ENCODE measurements around the gene APPL2.
"Not testable (repeated sequence)": the region's sequence is repeated elsewhere in the genome, so short reads cannot be mapped to it uniquely, and the experiment has no call there.

The APPL2 gene

DNA sequence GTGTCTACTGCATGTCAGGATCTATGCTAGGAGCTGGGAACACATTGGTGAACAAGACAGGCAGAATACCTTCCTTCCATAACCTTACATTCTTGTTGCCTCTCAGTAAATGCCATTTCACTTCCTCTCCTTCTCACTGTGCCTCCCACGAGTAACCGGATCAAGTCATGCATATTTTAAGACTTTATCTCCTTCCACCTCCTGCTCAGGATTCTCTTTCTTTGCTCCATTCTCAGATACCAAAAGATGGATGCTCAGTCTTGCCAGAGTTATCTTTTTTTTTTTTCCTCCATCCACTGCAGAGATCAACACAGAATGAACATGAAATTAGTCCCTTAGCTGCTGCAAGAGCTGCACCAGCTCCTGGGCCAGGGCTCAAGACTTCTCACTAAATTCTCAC, 20.0 kb upstream of the APPL2 start:
- no peak for DNase-seq

DNA sequence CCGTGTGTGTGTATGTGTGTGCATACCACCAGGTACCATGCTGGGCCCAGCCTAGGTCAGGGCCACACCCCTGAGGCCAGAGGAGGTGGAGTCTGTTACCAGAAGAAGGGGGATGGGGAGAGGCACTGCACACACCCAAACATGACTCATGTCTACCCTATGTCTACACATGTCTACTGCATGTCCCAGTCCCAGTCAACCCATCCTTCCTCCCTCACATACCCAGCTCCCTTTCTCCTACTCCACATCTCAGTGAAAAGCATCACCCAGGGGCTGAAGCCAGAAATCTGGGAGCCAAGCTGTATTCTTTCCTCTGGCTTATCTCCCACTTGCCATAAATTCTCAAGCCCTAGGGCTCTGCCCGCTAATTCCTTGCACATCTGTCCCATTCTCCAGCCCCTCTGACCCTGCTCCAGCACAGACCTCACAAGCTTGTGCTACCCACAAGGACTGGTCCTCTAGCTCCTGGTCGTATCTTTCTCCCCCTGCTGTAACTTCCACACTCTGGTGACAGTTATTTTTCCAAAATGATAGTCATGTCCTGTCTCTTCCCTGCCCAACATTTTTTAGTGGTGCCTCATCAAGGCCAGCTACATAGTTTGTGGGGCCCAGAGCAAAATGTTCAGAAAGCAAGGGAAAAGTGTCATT, 18.0 kb upstream of the APPL2 start:
- no peak for DNase-seq

DNA sequence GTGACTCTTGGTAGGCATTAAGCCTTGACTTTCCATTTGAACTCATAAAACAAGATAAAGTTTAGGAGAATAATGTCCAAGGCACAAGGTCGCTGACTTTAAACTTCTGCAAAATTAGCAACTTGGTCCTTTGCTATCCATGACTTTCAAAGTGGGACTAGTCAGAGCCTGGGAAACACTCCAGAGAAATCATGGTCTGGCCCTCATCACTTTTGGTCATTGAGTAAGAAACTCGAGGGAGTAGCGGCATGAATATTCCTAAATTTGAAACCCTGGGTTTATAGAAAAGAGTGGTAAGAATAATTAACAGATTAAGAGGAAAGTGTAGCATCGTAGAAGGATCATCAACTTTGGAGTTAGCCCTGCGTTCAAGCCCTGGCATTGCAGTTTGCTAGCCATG, 16.9 kb upstream of the APPL2 start:
- DNase-seq = no peak

DNA sequence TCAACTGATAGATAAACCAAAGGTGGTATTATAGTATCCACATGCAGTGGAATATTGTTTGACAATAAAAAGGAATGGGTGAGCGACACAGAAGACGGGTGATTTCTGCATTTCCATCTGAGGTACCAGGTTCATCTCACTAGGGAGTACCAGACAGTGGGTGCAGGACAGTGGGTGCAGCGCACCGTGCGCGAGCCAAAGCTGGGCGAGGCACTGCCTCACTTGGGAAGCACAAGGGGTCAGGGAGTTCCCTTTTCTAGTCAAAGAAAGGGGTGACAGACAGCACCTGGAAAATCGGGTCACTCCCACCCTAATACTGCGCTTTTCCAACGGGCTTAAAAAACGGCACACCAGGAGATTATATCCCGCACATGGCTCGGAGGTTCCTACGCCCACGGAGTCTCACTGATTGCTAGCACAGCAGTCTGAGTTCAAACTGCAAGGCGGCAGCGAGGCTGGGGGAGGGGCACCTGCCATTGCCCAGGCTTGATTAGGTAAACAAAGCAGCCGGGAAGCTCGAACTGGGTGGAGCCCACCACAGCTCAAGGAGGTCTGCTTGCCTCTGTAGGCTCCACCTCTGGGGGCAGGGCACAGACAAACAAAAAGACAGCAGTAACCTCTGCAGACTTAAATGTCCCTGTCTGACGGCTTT, 9.9 kb upstream of the APPL2 start:
- DNase-seq = not testable (repeated sequence)

DNA sequence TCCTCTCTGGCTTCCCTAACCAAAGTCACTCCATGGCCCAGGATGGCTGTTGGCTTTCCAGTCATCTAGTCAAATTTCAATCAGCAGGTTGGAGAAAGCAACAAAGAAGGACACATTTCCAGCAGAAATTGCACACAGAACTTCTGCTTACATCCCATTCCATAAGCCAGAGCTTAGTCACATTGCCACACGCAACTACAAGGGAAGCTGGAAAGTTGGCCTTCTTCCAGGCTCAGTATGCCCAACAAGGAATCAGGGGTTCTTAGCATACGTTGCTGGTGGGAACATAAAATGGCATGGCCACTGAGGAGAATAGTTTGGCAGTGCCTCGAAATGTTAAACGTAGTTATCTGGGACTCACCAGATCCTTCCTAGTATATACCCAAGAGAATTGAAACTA, 9.3 kb upstream of the APPL2 start:
- DNase-seq = no peak

DNA sequence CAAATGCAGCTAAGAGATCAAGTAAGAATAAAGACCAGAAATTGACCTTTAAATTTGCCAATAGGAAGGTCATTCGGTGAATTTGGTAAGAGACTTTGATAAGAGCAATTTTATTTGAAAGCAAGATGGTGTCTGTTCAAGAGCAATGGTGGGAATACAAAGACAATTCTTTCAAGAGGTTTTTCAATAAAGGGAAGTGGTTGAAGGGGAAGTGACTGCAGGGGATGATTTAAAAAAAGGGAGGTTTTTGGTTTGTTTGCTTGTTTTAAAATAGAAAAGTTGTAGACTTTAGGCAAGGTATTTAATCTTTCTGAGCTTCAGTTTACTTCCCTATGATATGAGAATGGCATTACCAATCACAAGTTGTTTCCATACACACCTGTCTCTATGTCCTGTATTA, 4.3 kb upstream of the APPL2 start:
- no peak for DNase-seq

DNA sequence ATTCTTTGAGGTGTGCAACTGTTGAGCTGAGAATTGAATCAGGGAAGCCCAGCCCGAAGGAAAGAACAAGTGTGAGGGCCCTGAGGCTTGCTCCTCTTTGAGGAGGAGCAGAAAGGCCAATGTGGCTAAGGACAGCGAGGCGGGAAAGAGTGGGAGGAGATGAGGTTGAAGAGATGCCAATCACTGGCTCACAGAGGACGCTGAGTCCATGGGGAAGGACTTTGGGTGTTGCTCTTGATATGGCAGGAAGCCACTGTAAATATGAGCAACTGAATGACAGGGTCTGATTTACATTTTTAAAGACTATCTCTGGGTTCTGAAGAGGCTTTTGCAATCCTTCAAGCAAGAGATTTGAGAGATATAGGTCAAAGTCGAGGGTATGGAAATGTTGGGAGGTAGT, 3.3 kb upstream of the APPL2 start:
- no peak for DNase-seq

DNA sequence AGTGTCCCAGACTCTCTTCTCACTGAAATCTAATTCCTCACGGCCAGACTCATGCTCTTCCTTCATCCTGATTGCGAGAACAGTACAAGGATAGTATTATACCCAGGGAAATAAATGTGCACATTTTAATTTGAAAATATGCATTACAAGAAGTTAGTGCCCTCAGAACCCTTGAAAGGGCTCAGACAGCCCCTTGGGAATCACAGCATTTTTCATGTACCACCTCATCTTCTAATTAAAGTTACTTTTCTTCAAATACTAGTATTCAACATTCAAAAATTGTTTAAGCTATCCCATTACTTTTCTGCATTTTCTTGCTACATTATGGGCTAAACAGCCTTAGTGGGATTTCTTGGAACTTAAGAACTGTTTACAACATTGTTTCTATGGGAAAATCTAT, 1.7 kb upstream of the APPL2 start:
- DNase-seq = no peak

DNA sequence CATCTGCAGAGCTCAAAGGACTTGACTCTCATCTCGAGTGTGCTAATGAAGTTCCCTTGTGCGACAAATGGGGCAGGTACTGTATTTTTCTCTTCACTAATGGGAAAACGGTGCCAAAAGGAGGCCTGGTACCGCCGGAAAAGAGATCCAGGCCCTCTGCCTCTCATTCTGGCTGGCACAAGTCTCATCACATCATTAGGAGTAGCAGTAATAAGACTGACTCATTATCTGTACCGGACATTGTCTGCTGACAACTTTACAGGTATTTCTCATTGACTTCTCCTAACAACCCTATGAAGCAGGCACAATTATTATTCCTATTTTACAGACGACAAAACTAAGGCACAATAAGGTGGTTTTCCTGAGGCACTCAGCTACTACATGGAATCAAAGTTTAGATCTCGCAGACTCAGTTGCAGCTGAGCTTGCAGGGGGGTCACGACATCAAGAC, 668 bp downstream of the APPL2 start:
- peak; percentile 41 for DNase-seq

DNA sequence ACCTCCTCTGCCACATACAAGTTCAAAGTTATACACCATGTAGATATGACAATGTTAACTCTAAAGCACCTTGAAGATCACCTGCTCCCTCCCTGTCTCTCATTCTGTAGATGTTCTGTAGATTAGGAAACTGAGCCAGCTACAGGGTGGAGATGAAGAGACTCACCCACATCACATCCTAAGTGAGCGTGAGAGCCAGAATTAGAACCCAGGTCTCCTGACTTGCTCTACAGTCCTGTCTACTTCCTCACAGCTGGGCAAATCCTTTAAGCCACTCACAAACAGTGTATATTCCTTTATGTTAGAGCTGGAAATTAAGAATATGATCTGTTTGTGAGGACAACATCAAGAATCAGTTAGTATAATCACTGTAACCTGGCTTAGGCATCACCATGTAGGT, 1.8 kb downstream of the APPL2 start:
- no peak for DNase-seq

DNA sequence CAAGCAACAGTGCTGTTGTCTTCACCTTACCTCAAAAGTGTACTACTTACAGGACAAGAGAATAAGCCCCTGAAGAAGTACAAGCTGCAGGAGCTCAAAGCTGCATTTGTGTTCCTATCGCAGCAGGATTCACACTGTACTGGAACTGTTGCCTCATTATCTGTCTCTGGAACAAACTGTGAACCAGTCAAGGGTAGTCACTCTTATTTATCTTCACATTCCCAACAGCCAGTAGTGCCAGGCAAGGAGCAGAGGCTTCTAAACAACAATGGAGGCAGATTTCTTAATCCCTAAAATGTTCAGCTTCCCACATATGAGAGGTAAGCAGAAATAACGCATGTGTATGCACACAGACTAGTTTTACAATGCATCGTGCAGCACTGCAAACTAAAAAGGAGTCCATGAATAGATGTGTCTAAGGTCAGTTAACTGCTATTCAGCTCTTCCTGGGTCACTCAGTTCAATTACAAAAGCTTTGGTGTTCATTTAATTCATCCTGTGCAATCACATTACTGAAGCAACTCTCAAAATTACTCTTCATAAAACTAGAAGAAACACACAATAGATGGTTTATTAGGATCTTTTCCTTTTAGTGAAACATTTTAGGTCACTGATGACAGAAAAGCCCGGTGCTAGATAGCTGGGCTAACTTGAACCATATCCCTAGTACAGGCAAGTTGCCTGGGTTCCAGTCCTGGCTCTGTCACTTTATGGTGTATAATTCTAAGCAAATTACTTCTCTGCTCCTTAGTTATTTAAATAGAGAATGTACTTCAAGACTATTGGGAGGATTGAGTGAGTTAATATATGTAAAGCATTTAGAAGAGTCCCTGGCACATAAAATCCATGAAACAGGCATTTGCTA, 2.7 kb downstream of the APPL2 start:
- no peak for DNase-seq

DNA sequence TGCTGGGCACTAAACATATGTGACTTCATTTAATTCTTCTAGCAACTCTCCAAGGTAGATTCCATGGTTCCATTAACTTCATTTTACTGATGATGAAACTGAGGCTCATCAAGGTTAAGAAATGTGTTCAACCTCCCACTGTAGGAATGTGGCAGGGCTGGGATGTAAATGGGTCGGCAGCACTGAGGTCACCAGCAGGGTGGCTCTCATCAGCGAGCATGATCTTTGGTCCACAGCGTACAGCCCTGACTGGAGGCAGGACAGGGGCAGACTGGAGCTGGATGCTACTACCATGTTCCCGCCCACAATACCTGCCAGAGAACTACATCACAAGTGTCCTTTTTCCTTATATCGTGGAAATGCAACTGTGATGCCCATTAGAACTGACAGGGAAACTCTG, 4.6 kb downstream of the APPL2 start:
- no peak for DNase-seq

DNA sequence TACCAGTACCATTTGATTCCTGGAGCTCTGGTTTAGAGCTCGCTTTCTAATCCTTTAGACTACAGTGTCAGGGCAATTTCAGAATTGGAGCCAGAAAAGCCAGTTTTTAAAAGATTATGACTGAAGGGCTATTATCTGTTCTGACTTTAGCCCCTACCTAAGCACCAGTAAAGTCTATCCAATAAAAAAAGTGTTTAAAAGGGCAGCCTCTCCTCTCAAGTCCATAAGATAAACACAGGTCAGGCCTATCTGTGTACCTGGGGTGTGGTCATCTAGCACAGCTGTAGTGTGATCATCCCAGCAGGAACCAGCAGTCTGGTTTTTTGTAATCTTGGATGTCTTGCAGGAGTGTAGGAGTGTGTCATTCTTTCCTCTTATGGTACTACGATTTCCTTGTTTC, 6.6 kb downstream of the APPL2 start:
- DNase-seq = no peak

DNA sequence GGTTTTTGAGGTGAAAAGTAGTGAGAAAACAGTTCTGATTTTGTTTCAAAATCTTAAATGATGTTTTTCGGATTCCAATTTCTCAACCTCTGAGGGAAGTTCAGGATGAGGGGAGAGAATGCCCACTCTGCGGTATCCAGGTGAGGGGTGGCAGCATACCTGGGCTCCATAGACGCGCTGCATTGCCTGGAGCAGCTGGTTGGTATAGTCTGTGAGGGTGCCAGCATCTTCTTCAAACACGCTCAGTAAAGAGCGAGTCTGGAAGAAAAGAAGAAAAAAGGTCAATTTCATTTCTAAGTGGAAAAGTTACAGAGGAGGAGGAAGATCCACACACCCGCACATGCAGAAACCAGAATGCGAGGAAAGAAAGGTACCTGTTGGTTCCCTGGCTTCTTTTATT, 7.0 kb downstream of the APPL2 start:
- no peak for DNase-seq

DNA sequence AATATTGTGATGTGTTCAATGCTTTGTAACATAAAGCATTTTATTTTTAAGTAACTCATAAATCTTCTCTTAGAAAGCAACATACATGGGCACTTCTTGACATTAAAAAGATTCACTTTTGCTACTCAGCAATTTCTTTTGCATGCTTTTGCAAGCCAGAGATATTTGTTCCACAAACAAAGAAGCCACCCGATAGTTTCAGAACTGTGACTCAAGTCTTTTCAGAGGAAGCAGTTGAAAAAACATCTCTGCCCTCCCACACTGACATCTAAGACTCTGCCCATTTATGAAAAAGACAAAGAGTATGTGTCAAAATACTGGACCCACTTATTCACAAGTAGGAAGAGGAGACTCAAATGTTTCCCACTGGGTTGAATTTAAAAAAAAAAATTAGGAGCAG, 7.5 kb downstream of the APPL2 start:
- no peak for DNase-seq

DNA sequence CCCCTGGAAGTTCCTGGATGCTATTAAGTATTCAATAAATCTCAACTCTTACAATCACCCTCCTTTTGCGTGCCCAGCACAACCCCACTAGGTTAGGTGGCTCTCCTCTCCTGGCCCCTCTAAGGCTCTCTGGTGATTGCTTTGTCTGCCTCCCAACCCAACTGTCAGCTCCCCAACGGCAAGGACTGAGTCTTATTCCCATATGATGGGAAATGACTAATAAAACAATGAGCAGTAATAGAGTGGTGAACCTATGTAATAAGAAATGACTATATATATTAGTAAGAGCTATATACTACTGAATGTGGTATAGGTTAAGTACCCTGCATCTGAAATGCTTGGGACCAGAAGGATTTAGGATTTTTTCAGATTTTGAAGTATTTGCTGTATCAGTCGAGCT, 8.1 kb downstream of the APPL2 start:
- no peak for DNase-seq

DNA sequence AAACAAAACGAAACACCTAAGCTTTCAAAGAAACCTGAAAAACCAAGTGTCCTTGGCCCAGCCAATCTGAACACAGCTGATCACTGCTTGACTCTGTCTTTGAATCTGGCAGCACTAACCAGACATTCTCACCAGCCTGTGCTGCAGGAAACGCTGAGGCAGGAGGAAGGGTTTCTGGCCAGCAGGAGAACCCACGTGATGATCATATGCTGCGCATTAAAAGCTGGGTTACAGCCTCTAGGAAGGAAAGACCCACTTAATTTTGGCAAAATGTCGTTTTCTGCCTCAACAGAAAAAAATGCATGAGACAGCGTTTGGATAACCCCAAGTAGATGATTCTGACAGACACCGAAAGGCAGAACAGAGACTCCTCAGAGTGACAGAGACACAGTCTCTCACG, 9.8 kb downstream of the APPL2 start:
- DNase-seq = no peak

DNA sequence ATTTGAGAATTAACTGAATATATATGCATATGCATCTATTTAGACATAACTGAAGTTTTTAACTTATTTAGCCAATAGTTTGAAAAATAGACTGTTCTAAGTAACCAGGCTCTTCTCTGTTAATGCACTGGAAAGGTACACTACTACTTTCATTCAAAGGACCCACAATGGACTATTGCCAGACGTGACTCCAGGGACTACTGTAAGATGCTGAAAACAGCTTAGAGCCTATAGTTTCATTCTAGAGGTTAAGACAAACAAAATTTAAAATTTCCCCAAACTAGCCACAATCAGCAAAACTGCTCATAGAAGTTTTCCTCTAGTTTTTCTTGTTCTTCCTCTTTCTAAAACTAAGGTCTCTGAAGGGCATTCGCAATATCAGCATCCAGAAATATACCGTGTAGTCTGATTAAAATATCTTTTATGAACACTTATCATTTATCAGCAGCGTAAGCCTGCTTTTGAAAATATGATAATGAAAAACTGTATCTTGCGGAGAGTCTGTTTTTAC, 10.4 kb downstream of the APPL2 start:
- DNase-seq = no peak

DNA sequence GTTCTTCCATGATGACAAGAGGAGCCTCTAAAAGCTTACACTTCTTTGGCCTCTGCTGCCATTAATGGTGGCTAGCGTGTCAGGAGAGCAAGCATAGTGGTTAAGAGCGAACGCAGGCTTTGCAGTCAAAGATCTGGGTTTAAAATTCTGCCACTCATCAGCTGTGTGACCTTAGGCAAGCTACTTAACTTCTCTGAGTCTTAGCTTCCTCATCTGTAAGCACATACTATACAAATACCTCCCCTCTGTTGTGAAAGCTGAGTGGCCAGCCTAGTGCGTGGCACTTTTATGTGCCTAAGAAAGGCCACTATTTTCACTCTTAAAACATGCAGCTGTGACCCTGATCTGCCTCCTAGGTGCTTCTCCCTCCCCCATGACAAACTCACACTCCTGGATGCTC, 11.6 kb downstream of the APPL2 start:
- no peak for DNase-seq

DNA sequence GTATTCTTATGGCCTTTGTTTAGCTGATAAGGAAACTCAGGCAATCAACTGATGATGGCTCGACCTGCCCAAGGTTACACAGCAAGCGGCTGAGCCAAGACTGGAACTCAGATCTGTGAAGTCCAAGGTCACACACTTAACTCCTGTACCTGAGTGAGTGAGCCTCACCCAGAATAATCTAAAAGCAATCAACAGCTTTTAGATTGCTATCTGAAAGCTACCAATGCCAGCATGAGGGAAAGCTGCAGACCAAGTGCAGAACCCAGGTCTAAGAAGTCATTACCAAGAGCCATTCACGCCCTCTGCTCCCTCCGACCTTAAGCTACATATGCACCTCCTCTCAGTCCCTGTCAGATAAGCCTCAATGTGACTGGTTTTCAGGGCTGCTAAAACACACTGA, 12.1 kb downstream of the APPL2 start:
- no peak for DNase-seq

DNA sequence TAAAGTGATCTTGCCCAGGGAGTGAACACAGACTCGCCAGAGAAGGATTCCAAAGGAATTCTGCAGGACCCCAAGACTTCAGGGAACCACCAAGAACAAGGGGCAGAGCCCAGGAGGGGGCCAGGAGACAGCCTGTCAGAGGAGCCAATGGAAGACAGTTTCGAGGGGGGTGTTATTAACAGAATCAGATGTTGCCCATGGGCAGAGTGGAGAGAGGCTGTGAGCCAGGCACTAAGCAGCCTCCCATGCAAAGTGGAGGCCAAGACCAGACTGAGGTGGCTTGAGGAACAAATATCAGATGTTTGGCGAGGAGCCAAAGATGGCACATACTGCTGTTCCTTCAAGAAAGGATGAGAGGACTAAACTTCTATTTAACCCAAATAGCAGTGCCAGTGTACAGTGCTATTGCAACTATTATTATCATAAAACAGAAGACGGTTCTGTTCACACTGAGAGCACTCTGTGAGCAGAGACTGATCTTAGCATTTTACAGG, 12.6 kb downstream of the APPL2 start:
- no peak for DNase-seq

DNA sequence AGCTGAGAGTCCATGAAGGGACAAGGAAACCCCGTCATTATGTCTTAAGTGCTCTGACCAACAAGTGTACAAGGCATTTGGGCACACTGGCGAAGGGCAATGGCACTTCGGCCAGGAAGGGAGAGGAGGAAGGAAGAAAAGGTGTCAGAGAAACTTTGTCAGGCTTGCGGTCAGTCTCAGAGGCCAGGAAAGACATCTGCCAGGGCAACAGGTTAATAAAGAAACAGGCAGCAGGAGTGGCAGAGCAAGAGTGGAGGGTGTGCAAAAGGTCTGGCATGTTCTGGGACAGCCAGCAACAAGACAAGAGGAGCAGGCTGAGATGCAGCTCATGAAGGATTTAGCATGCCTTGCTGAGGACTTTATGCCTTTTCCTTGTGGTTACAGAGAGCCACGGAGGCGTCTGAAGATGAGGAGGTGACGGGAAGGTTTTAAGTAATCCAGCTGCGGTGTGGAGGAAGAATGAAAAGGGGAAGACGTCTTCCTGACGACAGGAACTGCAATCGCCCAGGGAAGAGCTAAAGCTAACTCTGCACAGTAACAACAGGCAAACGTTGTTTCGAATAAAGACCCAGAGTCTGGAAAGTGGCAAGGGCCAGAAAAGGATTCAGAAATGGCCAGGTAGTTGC, 13.1 kb downstream of the APPL2 start:
- DNase-seq = no peak

DNA sequence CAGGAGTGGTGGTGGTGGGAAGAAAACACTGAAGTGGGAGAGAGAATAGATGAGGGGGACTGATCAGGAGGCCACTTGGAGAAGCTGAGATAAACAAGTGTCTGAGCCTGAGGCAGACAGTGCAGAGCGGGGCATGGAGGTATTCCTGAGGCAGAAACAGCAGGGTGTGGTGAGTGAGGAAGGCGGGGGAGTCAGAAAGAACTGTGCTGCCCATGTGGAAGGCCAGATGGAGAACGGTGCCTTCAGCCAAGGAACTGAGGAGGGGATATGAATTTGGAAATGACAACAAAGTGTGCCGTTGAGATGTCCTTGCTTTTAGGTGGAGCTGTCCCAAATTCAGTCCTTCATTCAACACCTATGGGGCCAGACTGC, 13.7 kb downstream of the APPL2 start:
- no peak for DNase-seq

All from NCI-H1105 treated with DMSO at 0.1 percent for 48 hours (cell line).